GM19467 (cell line): ENCODE results near the gene RALBP1.

ENCODE experiments used
- ATAC-seq: cut with Tn5 transposase; IDR thresholded peaks from one replicate; pipeline ENCODE4 v1.9.1; 2021; ENCODE audit warnings: mild to moderate bottlenecking, moderate library complexity; ENCODE audit not compliant: unreplicated experiment

The RALBP1 gene

DNA sequence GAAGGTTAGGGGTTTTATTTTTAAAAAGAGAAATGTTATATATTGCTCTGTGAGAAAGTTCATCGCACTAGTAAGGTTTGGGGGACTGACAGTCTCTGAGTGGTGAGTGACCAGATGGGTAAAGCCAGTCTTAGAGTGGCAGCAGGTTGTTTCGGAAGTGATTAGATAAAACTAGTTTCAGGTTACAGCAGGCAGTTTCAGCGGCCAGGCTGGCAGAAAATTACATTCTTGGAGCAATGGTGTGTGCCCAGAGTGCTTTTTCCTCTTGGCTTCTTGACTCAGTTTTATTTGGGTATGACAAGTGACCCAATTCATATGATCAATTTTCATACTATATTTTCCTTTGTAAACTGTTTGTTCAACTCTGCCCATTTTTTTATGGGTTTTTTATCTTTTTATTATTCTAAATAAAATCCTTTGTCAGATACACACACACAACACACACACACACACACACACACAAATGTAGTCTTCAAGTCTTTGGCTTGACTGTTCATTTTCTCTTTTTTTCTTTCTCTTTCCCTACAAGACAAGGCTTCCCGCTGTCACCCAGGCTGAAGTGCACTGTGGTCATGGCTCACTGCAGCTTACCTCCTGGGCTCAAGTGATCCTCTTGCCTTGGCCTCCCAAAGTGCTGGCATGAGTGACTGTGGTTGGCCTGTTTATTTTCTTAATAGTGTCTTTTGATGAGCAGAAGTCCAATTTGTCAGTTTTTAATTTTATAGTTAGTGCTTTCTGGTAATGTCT lies 30.9 kb downstream of the RALBP1 start:
- no peak for ATAC-seq

DNA sequence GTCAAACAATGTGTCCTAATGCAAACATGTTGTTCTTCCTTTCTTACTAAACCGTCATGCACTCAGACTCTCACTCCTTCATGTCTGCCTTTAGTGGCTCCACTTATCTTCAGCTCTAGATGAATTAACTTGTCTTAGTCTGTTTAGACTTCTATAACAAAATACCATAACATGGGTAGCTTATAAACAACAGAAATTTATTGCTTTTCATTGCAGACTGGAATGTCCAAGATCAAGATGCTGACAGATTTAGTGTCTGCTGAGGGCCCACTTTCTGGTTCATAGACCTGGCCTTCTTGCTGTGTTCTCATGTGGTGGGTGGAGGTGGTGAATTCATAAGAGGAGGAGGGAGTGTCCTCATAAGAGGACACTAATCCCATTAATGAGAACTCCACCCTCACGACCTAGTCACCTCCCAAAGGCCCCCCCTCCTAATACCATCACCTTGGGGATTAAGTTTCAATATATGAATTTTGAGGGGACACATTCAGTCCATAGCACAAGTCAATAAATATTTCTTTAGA lies 32.3 kb downstream of the RALBP1 start:
- no peak for ATAC-seq

DNA sequence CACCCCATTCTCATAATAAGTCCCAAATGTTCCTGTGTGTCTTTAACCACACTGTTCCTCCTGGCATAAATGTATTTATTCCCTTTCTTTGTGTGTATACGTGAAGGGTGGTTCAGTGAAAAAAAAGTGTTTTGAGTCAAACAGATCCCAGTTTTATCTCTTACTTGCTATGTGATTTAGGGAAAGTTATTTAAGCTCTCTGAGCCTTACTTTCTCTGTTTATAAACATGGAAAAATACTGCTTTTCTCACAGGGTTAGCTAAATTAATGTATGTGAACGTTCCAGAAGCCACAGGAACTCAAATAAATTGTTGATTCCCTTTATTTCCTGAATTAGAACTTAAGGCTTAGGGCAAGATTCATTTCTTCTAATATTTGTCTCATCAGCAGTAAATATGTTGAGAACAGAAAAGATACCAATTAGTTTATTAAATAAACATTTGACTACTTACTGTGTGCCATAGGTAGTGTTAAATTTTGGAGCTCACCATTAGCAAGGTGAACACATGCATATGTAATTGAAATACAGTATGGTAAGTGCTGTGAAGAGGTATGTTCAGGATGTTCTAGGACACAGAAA lies 33.2 kb downstream of the RALBP1 start:
- no peak for ATAC-seq

DNA sequence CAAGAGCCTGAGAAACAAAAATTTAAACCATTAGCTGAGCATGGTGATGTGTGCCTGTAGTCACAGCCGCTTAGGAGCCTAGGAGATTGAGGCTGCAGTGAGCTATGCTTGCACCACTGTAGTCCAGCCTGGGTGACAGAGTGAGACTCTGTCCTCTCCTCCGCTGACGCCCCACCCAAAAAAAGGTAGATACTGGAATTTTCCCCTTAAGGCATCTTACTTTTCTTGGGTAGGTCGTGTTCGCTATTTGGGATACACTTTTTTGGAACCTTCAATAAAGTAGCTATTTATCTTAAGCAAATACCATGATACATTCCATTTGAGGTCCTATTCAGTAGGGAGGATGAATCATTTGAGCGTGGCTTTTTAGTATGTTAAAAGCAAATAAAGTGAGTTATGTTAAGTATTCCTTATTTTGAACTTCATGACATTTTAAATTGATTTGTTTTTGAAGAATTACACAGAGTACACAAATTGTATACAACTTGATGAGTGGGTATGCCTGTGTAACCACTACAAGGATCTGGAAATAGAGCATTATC lies 38.7 kb downstream of the RALBP1 start:
- ATAC-seq = no peak

DNA sequence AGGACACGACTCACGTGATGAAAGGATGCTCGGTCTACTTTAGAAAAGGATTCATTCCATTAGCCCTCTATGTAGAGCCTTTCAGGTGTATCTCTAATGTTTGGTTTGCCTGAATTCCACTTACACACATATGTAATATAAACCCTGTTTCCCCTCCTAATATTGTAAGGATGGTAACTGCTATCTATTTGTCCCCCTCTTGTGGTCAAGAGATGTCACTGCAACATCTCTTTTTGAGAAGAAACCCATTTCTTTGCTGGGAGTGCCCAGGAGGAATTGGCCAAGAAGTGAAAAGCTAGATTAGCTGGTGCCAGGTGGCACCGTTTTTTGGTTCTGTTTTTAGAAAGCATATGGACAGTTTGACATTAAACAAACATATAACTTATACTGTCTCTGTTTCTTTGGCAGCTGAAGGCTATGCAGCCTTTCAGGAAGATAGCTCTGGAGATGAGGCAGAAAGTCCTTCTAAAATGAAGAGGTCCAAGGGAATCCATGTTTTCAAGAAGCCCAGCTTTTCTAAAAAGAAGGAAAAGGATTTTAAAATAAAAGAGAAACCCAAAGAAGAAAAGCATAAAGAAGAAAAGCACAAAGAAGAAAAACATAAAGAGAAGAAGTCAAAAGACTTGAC lies 41.2 kb downstream of the RALBP1 start:
- no peak for ATAC-seq

DNA sequence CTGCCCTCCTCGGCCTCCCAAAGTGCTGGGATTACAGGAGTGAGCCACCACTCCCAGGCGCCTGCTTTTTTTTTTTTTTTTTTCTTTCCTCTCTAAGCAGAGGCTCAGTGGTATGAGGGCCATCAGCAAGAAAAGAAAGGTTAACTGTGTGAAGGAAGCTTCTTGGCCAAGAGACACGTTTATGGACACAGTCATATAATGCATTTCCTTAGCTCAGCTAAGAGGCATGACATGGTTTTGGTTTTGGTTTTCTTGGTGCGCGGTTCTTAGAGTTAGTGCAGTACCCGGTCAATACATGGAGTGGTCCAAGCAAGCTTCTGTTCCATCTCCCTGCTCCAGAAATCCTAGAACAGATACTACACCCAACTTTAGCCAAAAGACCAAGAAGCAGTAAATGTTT lies 42.6 kb downstream of the RALBP1 start:
- no peak for ATAC-seq

DNA sequence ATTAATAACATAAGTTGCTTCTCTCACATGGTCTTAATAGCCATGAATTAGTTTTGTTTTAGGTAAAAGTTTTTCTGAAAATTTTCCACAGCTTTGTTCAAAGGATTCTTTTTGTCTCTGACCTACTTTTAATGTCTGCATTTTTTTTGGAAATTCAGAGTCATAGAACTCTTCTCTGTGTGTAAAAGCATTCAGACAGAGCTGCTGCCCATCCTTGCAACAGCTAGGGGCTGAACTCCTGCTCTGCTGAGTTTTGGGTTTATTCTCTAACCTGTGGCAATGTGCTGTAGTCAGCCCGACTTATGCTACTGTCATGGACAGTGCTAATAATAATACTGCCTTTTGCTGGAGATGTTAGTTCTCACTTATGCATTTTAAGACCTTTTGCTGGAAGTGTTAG lies 44.1 kb downstream of the RALBP1 start:
- ATAC-seq = no peak

DNA sequence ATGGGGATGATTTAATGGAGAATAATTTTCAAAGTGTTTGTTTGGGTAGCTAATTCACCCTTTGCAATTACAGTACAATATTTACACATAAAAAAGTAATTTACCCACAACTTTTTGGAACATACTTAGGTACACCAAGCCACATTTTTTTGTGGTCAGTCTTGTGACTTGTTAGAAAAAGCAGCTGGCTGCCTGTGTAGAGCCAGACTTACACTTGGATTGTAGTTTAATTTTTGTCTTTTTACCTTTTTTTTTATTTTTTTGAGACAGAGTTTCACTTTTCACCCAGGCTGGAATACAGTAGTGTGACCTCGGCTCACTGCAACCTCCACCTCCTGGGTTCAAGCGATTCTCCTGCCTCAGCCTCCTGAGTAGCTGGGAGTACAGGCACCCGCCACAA lies 45.4 kb downstream of the RALBP1 start:
- no peak for ATAC-seq

DNA sequence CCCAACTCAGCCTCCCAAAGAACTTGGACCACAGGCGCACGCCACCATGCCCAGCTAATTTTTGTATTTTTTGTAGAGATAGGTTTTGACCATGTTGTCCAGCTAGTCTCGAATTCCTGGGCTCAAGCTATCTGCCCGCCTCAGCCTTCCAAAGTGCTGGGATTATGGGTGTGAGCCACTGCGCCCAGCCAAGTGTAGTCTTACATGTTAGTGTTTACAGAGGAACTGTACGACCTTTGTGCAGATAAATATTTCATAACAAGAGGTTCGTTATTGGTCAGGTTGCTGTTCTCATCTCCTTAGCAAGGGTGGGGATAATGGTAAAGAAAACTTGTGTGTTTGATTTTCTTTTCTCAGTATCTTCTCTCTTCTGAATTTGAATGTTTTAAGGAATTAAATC lies 46.5 kb downstream of the RALBP1 start:
- ATAC-seq = no peak

DNA sequence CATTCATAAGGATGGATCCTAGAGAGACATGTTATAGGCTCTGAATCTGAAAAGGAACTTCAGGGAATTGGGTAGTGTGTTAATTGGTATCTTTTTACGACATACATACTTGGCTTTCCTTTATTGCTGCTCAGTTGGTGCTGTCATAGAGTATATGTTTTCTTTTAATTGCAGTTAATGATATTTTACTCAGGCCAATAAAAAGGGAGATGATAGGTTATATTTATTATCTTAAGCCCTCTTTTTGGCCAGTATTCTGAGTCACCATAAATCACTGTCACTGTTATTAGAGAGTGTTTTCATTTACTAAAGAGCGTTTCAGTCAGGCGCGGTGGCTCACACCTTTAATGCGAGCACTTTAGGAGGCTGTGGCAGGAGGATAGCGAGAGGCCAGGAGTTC lies 47.6 kb downstream of the RALBP1 start:
- no peak for ATAC-seq

DNA sequence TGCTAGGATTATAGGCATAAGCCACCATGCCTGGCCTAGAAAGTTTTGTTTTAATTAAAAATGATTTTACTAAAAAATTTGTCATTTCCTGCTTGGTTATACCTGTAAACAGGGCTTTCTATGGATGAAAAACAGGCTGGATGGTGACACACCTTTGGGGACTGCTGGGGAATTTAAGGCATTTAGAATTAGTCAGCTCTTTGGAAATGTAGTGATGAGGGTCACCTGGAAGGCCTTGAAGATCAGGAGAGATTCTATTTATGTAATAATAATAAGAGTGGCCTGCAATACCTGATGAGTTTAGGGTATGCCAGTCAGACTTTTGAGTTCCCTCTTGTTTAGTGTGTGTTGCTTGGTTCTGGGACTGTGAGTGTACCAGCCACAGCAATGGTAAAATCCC lies 51.1 kb downstream of the RALBP1 start:
- no peak for ATAC-seq

DNA sequence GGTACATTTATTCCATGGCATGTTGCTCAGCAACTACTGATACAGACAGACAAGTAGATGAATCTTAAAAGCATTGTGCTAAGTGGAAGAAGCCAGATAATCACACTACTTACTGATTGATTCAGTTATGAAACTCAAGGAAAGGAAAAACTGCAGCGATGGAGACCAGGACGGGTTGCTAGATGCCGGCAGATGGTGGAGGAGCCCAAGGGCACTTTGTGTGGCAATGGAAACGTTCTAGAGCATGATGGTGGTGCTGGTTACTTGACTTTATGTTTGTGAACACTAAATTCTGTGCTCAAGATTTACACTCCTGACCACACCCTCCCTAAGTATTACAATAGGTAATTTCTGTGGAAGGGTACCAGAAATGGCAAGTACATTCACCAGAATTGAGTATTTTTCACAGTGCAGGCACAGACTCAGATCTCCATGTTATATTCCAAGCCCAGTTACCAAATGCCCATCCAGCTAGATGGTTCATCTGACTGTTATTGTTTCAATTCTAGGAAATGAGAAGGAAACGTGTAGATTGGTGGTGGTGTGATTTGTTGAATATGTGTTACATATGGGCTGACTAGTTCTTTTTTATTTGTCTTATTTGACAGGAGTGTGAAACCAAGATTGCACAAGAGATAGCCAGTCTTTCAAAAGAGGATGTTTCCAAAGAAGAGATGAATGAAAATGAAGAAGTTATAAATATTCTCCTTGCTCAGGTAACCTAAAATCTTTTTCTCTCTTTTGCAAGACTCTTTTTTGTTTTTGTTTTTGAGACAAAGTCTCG lies 55.1 kb downstream of the RALBP1 start:
- no peak for ATAC-seq

DNA sequence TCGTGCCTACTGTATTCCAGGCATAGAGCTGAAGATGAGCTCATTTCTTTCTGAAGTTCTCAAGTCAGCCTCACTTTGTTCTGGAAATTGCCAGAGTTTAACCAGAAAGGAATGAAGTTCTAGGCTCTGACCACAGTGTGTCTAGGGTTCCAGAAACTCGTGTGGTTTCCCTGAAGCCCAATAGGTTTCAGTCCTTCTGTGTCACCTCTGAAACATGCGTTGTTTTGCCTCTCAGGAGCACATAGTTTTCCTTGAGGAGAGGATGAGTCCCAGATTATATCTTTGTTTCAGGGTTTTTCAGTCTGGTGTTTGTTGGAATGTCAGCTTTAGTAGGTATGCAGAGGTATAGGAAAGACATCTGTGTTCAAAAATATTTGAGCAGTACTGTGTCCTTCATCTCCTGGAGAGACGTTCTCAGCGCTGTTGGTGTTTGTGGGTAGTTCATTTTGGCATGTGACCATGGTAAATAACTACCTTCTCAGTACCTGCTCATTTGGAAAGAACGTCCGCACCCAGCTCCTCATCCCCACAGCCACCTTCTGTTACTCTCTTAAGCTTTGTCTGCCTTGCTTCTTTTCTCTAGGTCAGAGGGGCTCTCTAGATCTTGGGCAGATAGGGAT lies 56.6 kb downstream of the RALBP1 start:
- no peak for ATAC-seq

DNA sequence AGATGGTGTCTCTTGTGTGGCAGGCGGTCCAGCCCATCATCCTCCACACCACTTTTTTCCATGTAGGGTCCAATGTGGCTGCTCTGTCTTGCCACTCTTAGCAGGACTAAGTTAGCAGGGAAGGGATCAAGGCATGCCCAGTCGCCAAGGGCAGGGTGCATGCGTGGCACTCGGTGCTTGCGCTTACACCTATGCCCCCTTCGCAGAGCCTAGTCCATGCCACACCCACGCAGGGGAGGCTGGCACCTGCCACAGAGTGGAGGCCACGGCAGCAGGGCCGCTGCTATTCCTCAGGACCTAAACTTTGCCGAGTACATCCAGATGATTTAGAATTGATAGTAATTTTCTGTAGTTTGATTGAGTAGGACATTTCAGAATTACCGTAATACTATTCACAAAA lies 59.5 kb downstream of the RALBP1 start:
- ATAC-seq = no peak

DNA sequence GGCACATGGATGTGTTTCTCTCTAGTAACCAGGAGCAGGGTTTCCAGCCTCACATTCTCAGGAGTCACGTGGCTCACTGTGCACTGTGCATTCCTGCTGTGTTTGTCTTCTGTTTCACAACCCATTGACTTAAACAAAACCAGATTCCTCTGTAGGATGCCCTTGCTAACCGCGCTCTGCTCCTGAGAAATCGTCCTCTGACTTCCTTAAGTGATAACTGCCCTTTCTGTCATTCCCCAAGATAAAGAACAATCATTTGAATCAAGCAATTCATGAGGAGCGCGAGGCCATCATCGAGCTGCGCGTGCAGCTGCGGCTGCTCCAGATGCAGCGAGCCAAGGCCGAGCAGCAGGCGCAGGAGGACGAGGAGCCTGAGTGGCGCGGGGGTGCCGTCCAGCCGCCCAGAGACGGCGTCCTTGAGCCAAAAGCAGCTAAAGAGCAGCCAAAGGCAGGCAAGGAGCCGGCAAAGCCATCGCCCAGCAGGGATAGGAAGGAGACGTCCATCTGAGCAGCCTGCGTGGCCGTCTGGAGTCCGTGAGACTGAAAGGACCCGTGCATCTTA lies 60.2 kb downstream of the RALBP1 start:
- no peak for ATAC-seq

DNA sequence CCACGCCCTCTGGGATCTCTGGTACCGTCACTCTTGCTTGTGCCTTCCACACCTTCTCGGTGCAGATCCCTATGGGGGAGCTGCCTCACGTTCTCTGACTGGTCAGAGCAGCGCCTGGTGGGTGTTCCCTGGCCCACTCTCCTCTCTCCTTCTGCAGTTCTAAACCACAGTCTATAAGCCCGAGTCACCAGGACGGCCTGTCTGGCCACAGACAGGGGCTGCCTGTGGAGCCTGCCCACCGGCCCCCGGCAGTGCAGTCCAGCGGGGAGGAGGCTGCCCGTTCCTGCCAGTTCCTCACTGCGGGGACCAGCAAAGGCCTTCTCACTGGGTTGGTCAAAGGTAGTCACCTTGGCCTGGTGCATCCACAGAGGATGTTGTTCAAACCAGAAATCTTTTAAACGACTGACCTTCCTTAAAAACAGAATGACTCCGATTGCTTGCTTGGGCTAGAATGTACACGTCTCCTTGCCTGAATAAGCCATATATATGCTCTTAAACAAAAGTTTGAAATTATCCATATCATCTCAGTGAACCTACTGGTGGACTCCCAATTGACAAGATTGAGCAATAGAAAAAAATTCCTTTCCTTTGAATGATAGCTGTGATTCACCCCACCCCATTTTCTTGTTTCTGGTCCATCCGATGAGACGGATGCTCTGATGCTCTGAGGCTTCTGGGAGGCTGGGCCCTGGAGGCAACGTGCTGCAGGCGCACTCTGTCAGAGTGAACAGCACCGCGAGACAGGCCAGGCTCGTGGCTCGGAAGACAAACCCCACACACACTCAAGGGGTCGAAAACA lies 61.2 kb downstream of the RALBP1 start:
- ATAC-seq = no peak

DNA sequence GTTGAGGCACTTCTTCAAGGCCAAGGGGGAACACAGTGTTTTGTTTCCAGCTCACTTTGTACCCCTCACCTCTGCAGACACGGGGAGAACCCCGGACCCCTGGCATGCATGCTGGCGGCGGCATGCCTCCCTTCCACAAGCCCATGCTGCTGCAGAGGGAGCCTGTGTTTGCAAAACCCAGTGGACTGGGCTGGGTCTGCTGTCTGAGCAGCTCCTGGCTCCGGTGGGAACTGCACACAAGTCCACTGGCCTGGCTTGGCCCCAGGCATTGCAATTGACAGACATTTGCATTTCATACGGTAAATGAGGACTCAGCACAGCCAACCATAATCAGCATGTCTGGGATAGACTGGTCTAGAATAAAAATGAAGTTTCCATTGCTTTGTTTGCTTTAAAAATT lies 62.4 kb downstream of the RALBP1 start:
- no peak for ATAC-seq

DNA sequence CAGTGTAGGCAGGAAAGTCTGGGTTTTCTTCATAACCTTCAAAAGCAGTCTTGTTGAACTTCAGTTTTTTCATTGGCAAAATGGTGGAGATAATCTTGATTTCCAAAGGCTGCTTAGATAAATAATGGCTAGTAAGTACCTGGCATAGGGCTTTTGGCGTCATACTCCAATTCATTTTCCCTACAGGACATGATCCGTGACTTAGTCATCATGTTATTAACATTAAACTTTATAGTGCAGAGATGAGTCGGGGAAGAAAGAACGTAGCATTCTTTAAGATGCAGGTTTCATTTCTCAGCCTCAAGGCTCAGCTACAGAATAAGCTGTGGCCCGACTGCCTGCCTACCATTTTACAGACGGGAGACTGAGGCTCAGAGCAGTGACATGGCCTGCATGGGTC lies 64.0 kb downstream of the RALBP1 start:
- ATAC-seq = no peak

DNA sequence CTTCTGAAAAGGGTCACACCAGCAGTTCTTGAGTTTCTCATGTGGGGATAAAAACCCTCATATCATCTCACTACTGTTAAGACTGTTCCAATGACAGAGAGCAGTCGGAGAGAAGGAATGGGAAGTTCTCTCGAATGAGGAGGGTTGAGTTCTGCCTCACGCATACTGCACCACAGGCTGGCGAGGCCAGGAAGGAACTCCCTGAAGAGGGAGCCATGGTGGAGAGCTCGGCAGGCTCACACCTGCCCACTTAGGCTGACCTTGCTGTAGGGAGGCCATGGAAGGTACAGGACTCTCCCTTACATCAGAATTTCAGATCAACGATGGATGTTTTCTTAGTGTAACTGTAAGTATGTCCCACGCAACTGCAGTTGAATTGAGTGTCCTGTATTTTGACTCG lies 64.6 kb downstream of the RALBP1 start:
- no peak for ATAC-seq

DNA sequence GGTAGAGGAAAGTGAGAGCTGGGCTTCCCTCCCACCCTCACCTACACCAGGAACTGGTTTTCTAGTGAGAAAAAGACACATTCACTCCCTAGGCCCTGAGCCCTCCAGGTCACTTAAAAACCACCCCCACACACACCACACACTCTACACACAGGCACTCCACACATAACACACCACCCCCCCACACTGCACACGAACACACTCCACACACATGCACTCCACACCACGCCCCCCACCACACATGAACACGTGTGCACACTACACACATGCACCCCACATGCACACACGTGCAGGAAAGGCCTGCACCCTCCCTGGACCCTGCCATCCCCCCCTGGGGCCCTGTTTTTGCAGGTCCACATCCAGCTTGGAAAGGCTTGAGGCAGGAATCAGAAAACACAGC lies 67.6 kb downstream of the RALBP1 start:
- no peak for ATAC-seq
